Mucosa of stomach (tissue), 1 donor: ENCODE results near the gene ABLIM1.

ENCODE experiments used
- H3K27me3 ChIP-seq: one replicate; pipeline ENCODE4 v1.7.0; 2013; ENCODE audit warnings: mild to moderate bottlenecking, low read length; ENCODE audit not compliant: control insufficient read depth, insufficient read depth
- H3K36me3 ChIP-seq: one replicate; pipeline ENCODE4 v1.7.0; 2013; ENCODE audit warnings: low read length; ENCODE audit not compliant: control insufficient read depth, insufficient read depth
- H3K4me1 ChIP-seq: one replicate; pipeline ENCODE4 v1.7.0; 2013; ENCODE audit warnings: mild to moderate bottlenecking, low read length; ENCODE audit not compliant: control insufficient read depth, insufficient read depth
- H3K4me3 ChIP-seq: one replicate; pipeline ENCODE4 v1.7.0; 2013; ENCODE audit warnings: low read length
- H3K9ac ChIP-seq: one replicate; pipeline ENCODE4 v1.7.0; 2013; ENCODE audit warnings: mild to moderate bottlenecking, low read length, moderate library complexity
- H3K9me3 ChIP-seq: one replicate; pipeline ENCODE4 v1.7.0; 2013; ENCODE audit warnings: mild to moderate bottlenecking, low read length, moderate library complexity; ENCODE audit not compliant: control insufficient read depth
- donor health status: Pancreatic carcinoma.

The ABLIM1 gene

DNA sequence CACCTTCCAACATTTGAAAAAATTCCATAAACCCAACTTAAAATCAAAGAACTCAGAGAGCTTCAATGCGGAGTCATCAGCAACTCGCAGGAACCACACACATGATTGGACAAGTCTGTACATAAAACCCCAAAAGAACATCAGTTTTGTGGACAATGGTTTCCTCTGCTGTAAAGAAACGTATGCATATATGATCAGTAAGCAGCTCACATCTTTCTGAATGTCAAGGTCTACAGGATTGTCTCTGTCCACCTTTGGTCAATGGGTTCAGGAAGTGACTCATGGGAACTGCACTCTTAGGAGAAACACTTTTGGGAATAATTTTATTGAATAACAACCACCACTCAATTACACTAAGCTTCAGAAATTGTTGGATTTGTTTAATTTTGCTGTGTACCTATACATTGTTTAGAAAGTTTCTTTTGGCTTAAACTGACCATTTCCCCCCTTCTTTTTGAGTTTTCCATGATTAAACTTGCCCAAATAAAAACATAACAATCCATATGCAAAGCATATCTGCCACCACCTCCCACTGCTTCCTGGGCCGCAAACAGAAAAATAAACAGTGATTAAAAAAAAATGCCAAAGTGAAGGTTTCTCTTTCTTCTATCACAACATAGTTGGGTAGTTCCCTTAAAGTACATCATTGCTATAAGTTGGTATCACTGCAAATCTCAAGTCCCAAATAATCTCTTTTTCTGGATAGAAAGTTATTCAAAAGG lies 226.5 kb downstream of the ABLIM1 start:
- H3K9me3 ChIP-seq, result no peaks in the 10 kb centered on the region
- no peak overlapping the region for H3K9ac ChIP-seq
- H3K4me3 ChIP-seq, result no peak overlapping the region
- peaks cover 9% of the 10 kb centered on the region for H3K4me1 ChIP-seq
- no peaks in the 10 kb centered on the region for H3K36me3 ChIP-seq
- H3K27me3 ChIP-seq, result no peaks in the 10 kb centered on the region

DNA sequence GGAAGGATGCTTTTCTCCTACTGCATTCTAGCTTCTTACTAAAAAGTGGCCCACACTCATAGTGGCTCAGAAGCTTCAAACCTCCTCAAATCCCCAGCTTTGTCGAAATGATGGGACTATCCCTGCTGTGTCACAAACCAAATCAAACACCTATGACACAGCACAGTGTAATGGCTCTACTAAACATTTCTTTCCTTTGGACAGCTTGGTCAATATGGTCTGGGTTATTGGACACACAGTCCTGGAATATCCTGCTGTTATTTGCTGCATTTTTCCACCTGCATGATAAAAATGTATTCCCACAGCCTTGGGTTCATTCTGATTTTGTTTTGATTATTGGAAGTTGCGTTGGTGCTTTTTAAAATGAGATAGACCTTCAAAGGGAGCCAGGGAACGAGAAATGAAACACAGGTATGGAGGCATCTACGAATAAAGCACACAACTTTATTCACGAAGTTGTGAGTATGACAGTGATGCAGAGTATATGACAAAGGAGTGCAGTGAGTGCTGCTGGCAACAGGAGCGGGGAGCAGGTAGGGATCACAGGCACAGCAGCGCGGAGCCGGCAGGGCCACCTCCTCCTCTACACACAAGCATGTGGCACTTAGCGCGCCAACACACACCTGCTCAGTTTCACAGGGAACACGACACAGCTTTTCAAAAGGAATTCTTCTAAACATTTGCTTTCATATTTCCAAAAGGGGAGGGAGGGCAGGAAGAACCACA lies 227.2 kb downstream of the ABLIM1 start:
- Histone ChIP-seq H3K4me1 (peaks cover 9% of the 10 kb centered on the region), H3K9me3 (no peaks in the 10 kb centered on the region), H3K4me3 (no peak overlapping the region), H3K36me3 (no peaks in the 10 kb centered on the region), H3K9ac (no peak overlapping the region), H3K27me3 (no peaks in the 10 kb centered on the region)

DNA sequence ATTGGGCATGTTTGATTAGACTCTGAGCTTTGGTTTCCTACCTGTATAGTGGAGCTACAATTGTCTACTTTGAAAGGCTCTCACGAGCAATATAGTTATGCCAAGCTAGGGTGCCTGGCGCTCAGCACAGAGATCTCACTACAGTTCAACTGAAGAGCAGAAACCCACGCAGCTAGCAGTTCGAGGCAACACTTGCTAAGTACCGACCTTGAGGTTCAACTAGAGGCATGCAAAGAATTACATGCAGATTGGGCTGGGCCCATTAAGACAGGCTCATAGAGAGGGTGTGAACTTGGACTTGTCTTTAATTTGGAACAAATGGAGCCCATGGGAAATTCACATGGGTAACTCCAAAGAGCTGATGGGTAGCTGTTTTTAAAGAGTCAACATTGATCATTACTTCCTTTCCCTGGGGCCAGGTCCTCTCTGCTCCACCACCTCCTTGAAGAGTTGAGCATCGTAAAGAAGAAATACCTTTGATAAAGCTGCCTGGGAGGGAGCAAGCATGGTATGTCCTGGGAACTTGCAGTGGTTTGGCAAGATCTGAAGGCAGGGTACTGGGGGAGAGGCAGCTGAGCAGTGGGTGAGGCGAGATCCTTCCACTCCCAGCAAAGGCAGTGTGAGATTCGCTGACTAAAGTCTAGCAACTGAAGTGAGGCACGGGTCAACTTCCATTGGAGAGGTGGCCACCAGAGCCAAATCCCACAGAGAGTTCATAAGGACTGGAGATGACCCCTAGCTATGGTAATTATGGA lies 228.3 kb downstream of the ABLIM1 start:
- Histone ChIP-seq H3K9me3 (no peaks in the 10 kb centered on the region), H3K4me3 (no peak overlapping the region), H3K9ac (no peak overlapping the region), H3K36me3 (no peaks in the 10 kb centered on the region), H3K27me3 (no peaks in the 10 kb centered on the region), H3K4me1 (peaks cover 9% of the 10 kb centered on the region)

DNA sequence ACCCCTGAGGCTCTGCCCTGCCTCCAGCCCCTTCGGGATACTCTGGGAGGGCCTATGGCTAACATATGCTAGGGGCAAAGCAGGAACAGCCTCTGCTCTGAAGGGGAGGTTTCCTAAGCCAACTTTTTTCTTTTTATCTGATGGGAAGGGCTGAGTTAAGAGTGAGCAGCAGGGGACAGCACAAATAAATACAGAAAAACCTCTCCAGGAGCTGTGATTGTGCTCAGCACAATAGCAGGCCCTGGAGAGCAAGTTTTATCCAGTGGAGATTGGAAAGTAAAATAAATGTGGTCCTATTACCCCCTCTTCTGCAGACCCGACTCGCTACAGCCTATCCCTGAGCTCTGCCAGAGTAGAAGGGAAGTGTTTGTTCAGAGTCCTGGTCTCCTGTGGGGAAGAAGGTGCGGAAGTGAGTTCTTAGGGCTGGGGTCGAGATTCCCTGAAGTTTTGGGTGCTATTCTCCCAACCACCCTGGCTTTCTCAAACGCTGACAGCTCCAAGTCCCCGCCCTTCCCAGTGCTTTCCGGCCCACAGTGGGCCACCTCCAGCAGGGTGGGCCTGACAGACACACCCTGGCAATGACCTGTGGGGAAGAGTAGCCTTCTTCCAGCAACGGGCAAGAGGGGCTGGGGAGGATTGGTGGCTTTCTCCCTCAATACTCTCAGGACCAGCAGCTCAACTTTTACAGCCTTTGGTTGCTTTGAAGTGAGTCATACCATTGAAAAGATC lies 230.8 kb downstream of the ABLIM1 start:
- Histone ChIP-seq H3K4me3 (no peak overlapping the region), H3K4me1 (peaks cover 9% of the 10 kb centered on the region), H3K27me3 (no peaks in the 10 kb centered on the region), H3K9me3 (no peaks in the 10 kb centered on the region), H3K9ac (no peak overlapping the region), H3K36me3 (no peaks in the 10 kb centered on the region)

DNA sequence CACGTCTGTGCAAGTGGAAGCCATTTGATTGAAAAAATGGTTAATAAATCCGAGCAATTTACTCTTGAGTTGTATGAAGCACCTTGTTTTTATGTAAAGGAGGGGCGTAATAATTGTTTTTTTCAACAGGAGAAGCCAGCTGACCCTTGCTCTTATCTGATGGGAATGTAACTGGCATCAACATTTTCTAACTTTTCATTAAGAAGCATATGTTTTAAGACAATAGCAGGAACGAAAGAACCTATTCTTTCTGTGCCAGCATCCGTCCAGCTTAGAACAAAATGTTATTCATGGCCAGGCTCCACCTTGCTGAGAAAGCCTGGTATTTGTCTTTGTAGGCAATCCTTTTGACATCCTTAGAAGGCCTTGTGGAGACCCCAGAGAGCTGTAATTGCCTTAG lies 231.6 kb downstream of the ABLIM1 start:
- Histone ChIP-seq H3K36me3 (no peaks in the 10 kb centered on the region), H3K27me3 (no peaks in the 10 kb centered on the region), H3K9ac (no peak overlapping the region), H3K4me3 (no peak overlapping the region), H3K4me1 (peaks cover 9% of the 10 kb centered on the region), H3K9me3 (no peaks in the 10 kb centered on the region)

DNA sequence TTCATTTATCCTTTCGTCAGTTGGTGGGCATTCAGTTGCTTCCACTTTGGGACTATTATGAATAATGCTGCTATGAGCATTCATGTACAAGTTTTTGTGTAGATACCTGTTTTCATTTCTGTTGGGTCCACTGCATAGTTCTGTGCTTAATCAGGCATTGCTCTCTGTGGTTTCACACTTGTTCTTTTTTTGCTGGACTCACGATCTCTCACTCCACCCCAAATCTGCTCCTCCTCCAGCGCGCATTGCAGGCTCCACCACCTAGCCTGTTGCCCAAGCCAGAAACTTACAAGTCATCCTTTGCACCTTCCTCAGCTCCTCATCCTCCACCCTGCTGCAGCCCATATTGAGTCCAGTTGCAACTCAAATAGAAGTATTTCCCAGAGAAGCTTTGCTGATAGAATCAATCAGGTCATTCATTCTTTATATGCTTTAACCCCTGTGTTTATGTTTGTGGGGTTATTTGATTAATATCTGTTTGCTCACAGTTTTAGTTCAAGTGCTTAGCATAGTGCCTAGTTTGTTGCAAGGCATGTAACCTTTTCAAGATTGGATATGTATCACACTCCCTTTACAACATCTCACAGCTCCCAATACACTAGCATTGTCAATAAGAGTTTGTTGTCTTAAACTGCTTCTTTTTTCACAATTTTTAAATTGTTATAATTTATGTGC lies 237.1 kb downstream of the ABLIM1 start:
- no peak overlapping the region for H3K4me3 ChIP-seq
- no peaks in the 10 kb centered on the region for H3K36me3 ChIP-seq
- H3K9ac ChIP-seq, result no peak overlapping the region
- no peaks in the 10 kb centered on the region for H3K4me1 ChIP-seq
- H3K9me3 ChIP-seq, result no peaks in the 10 kb centered on the region
- no peaks in the 10 kb centered on the region for H3K27me3 ChIP-seq

DNA sequence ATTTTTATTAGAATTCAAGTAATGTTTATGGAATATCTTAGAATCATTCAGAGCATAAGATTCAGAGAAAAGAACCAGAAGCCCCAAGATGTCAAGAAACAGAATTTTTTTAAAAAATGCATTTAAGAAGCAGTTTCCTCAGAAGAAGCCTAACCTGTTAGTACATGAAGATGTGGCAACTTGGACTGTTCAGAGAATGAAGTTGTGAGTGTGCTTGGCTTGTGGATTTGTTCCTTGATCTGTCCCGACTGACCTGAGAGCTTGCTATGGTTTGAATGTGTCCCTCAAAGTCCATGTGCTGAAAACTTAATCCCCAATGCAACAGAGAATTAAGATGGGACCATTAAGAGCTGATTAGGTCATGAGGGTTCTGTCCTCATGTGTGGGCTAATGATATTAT lies 240.0 kb downstream of the ABLIM1 start:
- Histone ChIP-seq H3K9ac (no peak overlapping the region), H3K4me3 (no peak overlapping the region), H3K27me3 (no peaks in the 10 kb centered on the region), H3K4me1 (peaks cover 5% of the 10 kb centered on the region), H3K36me3 (no peaks in the 10 kb centered on the region), H3K9me3 (no peaks in the 10 kb centered on the region)

DNA sequence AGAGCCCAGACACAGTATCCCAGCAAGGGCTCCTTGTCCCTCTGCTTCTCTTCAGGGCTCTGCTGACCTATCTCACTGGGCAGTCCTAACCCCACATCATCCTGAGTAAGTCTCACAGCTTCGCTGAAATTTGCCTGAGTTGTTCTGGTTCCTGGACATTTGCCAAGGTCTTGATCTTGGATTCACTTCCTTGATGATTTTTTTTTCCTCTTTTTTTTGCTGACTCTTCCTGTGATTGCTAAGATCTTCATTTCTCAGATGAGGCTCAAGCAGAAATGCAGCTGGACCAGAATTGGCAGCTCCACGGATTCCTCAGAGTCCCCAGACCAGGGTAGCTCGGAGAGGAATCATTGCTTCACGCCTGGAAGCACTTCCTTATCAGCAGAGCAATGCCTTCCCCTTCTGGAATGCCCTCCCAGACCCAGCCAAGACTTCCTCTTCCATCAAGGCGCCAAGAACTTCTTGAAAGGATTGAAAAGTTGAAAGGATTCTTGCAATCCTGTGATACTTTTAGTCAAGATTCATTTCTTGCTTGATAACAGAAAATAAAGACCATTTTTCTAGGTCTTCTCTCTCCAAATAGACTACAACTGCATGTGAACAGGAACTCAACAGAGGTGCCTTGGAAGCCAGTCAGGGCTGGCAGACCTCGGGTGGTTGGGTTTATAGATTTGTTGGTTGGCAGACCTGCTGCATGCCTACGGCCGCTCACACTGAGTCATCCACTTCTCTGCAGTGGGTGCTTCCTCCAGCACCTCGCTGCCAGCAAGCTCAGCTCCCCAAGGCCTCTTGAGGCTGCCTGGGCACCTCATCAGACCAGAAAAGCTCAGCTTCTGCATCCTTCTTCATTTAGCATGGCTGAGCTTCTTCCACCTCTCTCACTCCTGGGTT lies 244.9 kb downstream of the ABLIM1 start:
- Histone ChIP-seq H3K27me3 (no peaks in the 10 kb centered on the region), H3K36me3 (no peaks in the 10 kb centered on the region), H3K4me3 (no peak overlapping the region), H3K9ac (no peak overlapping the region), H3K4me1 (peaks cover 11% of the 10 kb centered on the region), H3K9me3 (no peaks in the 10 kb centered on the region)

DNA sequence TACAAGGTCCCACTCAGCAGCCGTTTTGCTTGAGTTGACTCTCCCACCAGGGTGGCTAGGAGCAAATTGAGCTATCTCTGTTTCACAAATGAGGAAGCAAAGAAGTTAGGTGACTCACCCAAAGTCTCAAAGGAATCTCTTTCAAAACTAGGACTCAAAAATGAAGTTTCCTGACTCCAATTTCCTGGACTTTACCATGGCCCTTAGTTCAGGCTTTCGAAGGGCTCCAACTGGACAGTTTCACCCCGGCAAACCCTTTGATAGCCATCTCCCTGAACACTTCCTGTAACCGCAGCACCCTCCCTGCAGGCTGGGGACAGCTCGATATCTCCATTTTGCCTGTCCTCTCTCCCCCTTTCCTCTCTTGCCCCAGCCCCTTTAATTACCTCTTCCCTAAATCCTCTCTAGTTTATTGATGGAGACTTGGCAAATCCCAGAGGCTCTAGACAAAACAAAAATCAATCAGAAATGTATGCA lies 249.1 kb downstream of the ABLIM1 start:
- peaks cover under 1% of the 10 kb centered on the region for H3K27me3 ChIP-seq
- H3K36me3 ChIP-seq, result no peaks in the 10 kb centered on the region
- H3K4me3 ChIP-seq, result no peak overlapping the region
- H3K4me1 ChIP-seq, result peaks cover 14% of the 10 kb centered on the region
- no peaks in the 10 kb centered on the region for H3K9me3 ChIP-seq
- no peak overlapping the region for H3K9ac ChIP-seq

DNA sequence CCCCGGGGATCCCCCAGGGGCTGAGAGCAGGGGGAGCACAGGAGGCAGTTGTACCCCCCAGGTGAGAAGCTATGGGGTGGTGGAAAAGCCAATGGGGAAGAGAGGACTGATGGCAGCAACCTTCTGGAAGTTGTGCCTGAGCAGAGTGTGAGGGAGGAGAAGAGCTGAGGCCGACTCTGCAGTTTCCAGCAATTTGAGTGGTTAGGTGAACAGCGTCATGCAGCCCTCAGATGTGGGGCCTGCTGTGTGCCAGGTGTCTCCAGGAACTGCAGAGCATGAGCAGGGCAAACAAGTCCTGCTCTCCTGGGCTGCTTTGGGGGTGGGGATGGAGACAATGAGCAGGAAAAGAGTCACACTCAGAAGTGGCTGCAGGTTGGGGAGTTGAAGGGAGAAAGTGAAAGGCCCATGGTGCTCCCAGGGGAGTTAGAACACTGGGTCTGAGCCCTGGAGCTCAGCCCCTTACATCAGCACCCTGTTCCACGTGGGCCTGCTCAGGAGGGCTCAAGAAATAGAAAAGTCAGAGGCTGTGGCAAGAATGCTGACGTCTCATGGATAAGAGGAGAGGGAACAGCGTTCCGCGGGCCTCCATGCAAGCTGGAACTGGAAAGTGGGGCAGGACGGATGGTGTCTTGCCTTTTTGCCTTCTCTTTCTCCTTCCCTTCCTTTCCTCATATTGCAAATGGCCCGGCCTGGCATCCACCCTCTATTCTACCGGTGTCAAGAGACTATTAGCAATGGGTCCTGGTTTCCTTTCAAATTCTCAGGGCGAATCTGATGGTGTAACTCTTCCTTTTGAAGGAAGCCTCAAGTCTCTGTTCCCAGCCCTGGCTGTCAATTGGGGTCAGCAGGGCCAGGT lies 249.7 kb downstream of the ABLIM1 start:
- Histone ChIP-seq H3K4me1 (peaks cover 17% of the 10 kb centered on the region), H3K27me3 (peaks cover 7% of the 10 kb centered on the region), H3K36me3 (no peaks in the 10 kb centered on the region), H3K9me3 (no peaks in the 10 kb centered on the region), H3K9ac (no peak overlapping the region), H3K4me3 (no peak overlapping the region)
